SKM-1 (cell line): ENCODE data around the gene TRMT61A.

Experiments used
- DNase-seq: peaks from one replicate; lab custom pipeline; 2025; ENCODE audit not compliant: unreplicated experiment; lab: John Stamatoyannopoulos, UW

The TRMT61A gene

DNA sequence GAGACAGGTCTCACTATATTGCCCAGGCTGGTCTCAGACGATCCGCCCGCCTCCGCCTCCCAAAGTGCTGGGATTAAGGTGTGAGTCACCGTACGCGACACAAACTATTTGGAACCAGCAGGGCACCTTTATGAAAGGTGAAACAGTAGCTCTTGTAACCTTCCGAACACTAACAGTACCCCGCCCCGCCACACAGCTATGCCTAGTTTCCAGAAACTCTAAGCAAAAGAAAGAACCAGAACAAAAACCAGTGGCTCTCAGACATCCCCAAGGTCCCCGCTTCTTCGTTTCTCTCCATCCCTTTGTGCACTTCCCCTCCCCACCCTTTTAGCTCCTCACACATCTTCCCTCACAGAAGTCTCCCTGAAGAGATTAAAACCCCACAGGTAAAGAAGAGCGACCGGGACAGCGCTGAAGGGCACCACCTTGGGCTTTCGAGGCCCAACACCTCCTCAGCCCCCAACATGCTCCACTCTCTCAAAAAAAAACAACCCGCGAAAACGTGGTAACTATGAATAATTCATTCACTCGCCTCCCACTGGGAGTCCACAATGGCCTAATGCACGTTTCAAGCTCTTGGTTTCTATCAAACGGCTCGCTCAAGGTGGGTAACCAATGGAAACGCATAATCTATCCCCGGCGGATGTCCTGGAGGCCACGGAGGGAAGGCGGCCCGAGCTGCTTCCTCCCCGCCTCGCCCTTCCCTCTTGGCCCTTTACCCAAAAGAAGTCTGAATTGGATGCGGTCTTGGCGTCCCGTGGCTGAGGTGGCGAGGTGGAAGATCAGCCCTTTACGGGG, 32.6 kb downstream of the TRMT61A start:
- no peak for DNase-seq

DNA sequence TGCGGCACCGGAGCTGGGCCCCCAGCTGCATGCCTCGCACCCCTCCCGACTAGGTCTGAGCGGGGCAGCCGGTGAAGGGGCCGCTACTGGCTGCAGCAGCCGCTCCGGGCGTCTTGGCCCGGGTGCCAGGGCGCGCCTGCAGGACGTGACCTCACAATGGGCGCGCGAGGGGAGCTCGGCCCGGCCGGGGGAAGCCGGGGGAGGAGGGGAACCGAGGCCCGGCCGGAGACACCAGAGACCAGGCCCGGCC, 33.1 kb downstream of the TRMT61A start:
- DNase-seq = no peak

DNA sequence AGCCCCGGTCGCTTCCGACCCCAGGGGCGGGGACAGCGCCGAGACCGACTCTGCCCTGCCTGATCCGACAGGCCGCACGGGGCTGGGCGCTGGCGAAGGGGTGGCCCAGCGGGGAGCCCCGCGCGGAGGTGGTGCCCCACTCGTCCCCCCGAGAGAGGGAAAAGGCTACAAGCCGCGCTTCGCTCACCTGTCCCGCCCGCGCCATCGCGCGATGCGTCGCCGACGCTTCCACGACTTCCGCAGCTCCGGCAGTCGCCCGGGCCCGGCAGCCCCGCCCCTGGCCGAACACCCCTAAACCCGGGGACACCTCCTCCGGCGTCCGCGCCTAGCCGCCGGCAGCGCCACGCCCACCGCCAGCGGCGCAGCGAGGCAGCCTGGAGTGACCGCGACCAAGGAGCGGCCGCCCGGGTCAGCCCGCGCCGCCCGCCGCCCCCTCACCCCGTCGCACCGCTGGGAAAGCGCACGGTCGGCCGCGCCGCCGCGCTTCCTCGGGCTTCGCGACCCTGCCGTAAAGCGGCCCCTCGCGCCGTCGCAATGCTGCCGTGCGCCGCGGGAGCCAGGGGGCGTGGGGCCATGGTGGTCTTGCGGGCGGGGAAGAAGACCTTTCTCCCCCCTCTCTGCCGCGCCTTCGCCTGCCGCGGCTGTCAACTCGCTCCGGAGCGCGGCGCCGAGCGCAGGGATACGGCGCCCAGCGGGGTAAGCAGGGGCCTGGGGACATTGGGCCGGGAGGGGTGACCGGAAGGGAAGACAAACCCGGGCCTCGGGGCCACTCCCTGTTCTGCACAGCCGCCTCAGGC, 33.6 kb downstream of the TRMT61A start, which contains the start of the genes BAG5 and COA8:
TSS of gene BAG5 (minus strand) at position 229 of the 797 bp plus-strand sequence. CDS start 1,493 bp downstream, outside the sequence.
TSS of gene COA8 (plus strand) at position 532 of the 797 bp plus-strand sequence. CDS start at position 574, 42 bp downstream.
- DNase-seq = peak; percentile 5

DNA sequence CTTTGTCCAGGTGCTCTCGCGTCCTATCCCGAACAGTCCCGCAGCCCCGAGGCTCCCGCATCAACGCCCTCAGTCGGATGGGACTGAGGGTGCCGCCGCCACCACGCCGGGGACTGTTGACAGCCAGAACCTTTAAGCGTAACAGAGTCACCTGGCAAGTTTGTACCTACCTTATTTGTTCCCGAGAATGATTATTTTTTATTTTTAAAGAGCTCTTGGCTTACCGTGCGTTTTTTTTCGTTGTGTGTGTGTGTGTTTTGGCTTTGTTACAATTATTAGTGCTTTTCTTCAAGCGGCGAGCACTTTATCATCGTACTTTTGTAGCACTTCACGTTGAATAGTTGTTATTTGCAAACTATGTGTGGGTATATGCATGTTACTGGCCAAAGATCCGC, 34.2 kb downstream of the TRMT61A start:
- no peak for DNase-seq

DNA sequence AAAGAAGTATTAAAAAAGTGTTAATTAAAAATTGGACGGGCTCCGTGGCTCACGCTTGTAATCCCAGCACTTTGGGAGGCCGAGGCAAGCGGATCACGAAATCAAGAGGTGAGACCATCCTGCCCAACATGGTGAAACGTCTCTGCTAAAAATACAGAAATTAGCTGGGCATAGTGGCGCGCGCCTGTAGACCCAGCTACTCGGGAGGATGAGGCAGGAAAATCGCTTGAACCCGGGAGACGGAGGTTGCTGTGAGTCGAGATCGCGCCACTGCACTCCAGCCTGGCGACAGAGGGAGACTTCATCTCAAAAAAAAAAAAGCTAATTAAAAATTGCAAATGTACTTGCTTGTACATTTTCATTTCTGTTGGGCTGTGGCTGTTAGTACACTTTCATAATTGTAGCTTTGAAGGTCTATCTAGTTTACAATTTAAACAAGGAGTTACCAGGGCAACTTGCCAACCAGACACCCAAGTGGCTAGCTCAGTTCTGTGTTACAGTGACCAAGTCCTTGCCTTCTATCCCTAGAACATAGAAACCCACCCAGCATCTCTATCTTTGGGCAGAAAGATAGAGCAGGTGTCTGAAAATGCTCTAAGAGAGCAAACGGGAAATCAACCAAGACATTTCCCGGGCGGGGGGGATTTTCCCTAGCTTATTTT, 35.0 kb downstream of the TRMT61A start:
- DNase-seq = no peak

DNA sequence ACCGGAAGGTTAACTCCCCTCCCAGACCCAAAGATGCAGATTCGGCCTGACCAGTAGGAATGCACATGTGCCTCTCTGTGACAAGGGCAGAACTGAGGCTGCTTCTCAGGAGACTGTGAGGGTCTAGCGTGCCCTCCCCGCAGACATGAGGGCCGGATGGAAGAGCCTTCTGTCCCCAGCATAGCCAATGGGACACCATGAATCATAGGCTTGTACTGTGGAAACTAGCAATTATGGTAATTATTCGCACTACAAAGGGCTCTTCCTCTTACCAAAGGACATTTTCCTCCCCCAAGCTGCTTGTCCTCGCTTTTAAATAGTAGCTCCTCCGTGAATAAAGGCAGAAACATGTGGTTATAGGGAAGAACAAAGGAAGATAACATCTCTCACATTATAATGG, 40.0 kb downstream of the TRMT61A start:
- no peak for DNase-seq

DNA sequence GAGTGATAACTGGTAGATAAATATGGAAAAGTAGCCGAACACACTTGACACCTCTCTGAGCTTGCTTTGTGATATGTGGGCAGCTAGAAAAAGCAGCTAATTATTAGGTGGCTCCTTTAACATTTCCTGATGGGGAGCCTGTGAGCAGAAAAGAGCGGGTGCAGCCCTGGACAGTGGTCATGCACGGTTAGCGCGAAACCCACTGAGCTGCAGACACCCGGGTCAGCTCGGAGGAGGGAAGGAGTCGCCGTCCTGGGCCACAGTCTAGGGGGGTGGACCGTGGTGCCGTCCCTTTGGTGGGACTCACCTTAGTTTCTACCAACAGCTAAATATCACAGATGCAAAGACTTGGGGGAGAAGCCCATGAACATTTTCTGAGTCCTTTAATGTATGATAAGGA, 40.4 kb downstream of the TRMT61A start:
- DNase-seq = no peak

GRCh38 chr14:103574104-103574503, 45.1 kb downstream of the TRMT61A start:
- no peak for DNase-seq

GRCh38 chr14:103574707-103575285, 45.8 kb downstream of the TRMT61A start:
- no peak for DNase-seq

- DNase-seq = no peak
These were observed 47.5 kb downstream of the TRMT61A start for GRCh38 chr14:103576371-103577024.

DNA sequence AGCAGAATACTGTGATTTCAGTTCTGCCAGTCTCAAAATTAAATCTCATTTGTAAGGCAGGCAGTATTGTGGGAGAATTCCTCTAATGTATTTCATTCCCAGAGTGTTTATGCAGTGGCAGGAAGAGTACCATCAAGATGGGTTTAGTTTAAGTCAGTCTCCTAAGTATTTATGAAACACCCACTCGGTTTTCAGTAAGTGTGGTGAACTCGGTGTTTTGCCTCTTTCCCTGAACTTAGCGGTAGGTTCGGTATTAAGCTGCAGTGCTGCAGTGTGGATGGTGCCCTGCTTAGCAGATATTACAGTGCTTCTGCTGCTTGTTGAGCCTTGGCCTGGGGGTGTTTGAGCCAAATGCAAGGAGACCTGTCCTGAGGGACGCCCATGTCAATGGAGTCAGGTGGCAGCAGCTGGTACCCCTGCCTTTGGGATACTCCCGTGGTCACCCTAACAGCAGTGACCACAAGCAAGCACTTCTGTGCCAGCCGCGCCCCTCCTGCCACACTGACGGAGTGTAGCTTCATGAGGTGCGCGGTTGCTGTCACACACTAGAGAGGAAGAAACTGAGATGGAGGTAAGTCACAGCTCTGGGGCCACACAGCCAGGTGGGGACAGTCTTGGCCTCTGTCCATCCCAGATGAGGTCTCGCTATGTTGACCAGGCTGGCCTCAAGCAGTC, 49.5 kb downstream of the TRMT61A start:
- DNase-seq = no peak

GRCh38 chr14:103581206-103581605, 52.2 kb downstream of the TRMT61A start:
- no peak for DNase-seq

- no peak for DNase-seq
These were observed 53.1 kb downstream of the TRMT61A start for GRCh38 chr14:103581954-103582703.

- DNase-seq = no peak
These were observed 55.4 kb downstream of the TRMT61A start for GRCh38 chr14:103584326-103584915.
